ENCODE data around the gene SLC43A1.
A peak's percentile ranks its signal among the peaks of the same experiment; 100 is the strongest.

The SLC43A1 gene

GRCh38 chr11:57527056-57527631, 11.6 kb upstream of the SLC43A1 start:
- DNase-seq (ENCODE audit: low read depth), result peak; percentile 49

- no peak for DNase-seq (ENCODE audit: low read depth)
These were observed 7.9 kb upstream of the SLC43A1 start for GRCh38 chr11:57523419-57523818.

- DNase-seq (ENCODE audit: low read depth), result no peak
These were observed 5.6 kb upstream of the SLC43A1 start for GRCh38 chr11:57521116-57521515.

GRCh38 chr11:57516061-57516443, 550 bp upstream of the SLC43A1 start:
- no peak for DNase-seq (ENCODE audit: low read depth)

- peak; percentile 34 for DNase-seq (ENCODE audit: low read depth)
These were observed 767 bp downstream of the SLC43A1 start for GRCh38 chr11:57514538-57515331.

GRCh38 chr11:57513911-57514537, 1.5 kb downstream of the SLC43A1 start:
- DNase-seq (ENCODE audit: low read depth), result peak; percentile 30

- DNase-seq (ENCODE audit: low read depth), result no peak
These were observed 2.1 kb downstream of the SLC43A1 start for GRCh38 chr11:57513452-57513795.

GRCh38 chr11:57512646-57513451, 2.7 kb downstream of the SLC43A1 start:
- DNase-seq (ENCODE audit: low read depth), result no peak

- no peak for DNase-seq (ENCODE audit: low read depth)
These were observed 3.6 kb downstream of the SLC43A1 start for GRCh38 chr11:57511741-57512430.

GRCh38 chr11:57508341-57509170, 6.9 kb downstream of the SLC43A1 start:
- DNase-seq (ENCODE audit: low read depth), result no peak

- no peak for DNase-seq (ENCODE audit: low read depth)
These were observed 9.0 kb downstream of the SLC43A1 start for GRCh38 chr11:57506522-57506921.

GRCh38 chr11:57504511-57504910, 11.0 kb downstream of the SLC43A1 start:
- DNase-seq (ENCODE audit: low read depth), result no peak

GRCh38 chr11:57502870-57503269, 12.6 kb downstream of the SLC43A1 start:
- DNase-seq (ENCODE audit: low read depth), result no peak

- DNase-seq (ENCODE audit: low read depth), result no peak
These were observed 13.1 kb downstream of the SLC43A1 start for GRCh38 chr11:57502376-57502775.

GRCh38 chr11:57501953-57502352, 13.5 kb downstream of the SLC43A1 start:
- DNase-seq (ENCODE audit: low read depth), result no peak

- no peak for DNase-seq (ENCODE audit: low read depth)
These were observed 14.6 kb downstream of the SLC43A1 start for GRCh38 chr11:57500926-57501325.

- no peak for DNase-seq (ENCODE audit: low read depth)
These were observed 15.0 kb downstream of the SLC43A1 start for GRCh38 chr11:57500515-57500914.

GRCh38 chr11:57499983-57500461, 15.5 kb downstream of the SLC43A1 start:
- no peak for DNase-seq (ENCODE audit: low read depth)

- DNase-seq (ENCODE audit: low read depth), result peak; percentile 92
These were observed 16.0 kb downstream of the SLC43A1 start for GRCh38 chr11:57499413-57499982.

- no peak for DNase-seq (ENCODE audit: low read depth)
These were observed 17.0 kb downstream of the SLC43A1 start for GRCh38 chr11:57498540-57498939.

Data from fibroblast of gingiva (primary cell).